Neural progenitor cell (in vitro differentiated cells): ENCODE measurements around the gene ADISSP. TPM values are rescaled to one million over a fixed set of nuclear protein-coding genes. Genes with fewer than 3 reads are reported as not detected.

Experiments used
- DNase-seq: peaks from one replicate; pipeline ENCODE4 v3.0.0-alpha.2; 2016; ENCODE audit warnings: low spot score
- H2AFZ ChIP-seq: fragments of 200-600 bp; sonication (generic); replicated peaks from 2 replicates; pipeline ENCODE4 v1.6.1; 2016; ENCODE audit warnings: antibody characterized with exemption
- H3F3A ChIP-seq: fragments of 200-600 bp; sonication (generic); 2 replicates; pipeline ENCODE4 v1.6.1; 2016; ENCODE audit warnings: antibody characterized with exemption, low read depth
- H3K27ac ChIP-seq: fragments of 200-600 bp; sonication (generic); 2 replicates; pipeline ENCODE4 v1.5.1; 2016; ENCODE audit warnings: mild to moderate bottlenecking
- H3K27me3 ChIP-seq: fragments of 200-600 bp; sonication (generic); 2 replicates; pipeline ENCODE4 v1.6.1; 2016; ENCODE audit warnings: mild to moderate bottlenecking, moderate library complexity
- H3K36me3 ChIP-seq: fragments of 200-600 bp; sonication (generic); 2 replicates; pipeline ENCODE4 v1.5.1; 2016
- H3K4me1 ChIP-seq: fragments of 200-600 bp; sonication (generic); 2 replicates; pipeline ENCODE4 v1.6.1; 2016; ENCODE audit warnings: mixed run types
- H3K4me2 ChIP-seq: fragments of 200-600 bp; sonication (generic); 2 replicates; pipeline ENCODE4 v1.6.1; 2016
- H3K4me3 ChIP-seq: fragments of 200-600 bp; sonication (generic); 2 replicates; pipeline ENCODE4 v1.5.1; 2016
- H3K79me2 ChIP-seq: fragments of 200-600 bp; sonication (generic); 2 replicates; pipeline ENCODE4 v1.6.1; 2016; ENCODE audit warnings: low read depth
- H3K9ac ChIP-seq: fragments of 200-600 bp; sonication (generic); 2 replicates; pipeline ENCODE4 v1.6.1; 2016
- H3K9me3 ChIP-seq: fragments of 200-600 bp; sonication (generic); 2 replicates; pipeline ENCODE4 v1.5.1; 2016; ENCODE audit warnings: low read depth
- H4K20me1 ChIP-seq: fragments of 200-600 bp; sonication (generic); 2 replicates; pipeline ENCODE4 v1.6.1; 2016; ENCODE audit warnings: low read depth
- H3K27ac Mint-ChIP-seq: 3 replicates; pipeline ENCODE4 v1.8.0; 2021; ENCODE audit warnings: mixed read lengths
- H3K27me3 Mint-ChIP-seq: 2 replicates; pipeline ENCODE4 v1.8.0; 2022; ENCODE audit warnings: low read depth, mild to moderate bottlenecking, inconsistent platforms, moderate library complexity, mixed read lengths; ENCODE audit not compliant: insufficient read depth
- H3K36me3 Mint-ChIP-seq: 3 replicates; pipeline ENCODE4 v1.8.0; 2021; ENCODE audit warnings: mixed read lengths
- H3K4me1 Mint-ChIP-seq: 3 replicates; pipeline ENCODE4 v1.8.0; 2021; ENCODE audit warnings: mixed read lengths
- H3K4me3 Mint-ChIP-seq: 3 replicates; pipeline ENCODE4 v1.8.0; 2021; ENCODE audit warnings: mild to moderate bottlenecking, moderate library complexity, mixed read lengths
- H3K9me3 Mint-ChIP-seq: 3 replicates; pipeline ENCODE4 v1.8.0; 2020; ENCODE audit warnings: mixed read lengths
- EZH2 ChIP-seq: fragments of 200-600 bp; sonication (generic); IDR thresholded peaks from 2 replicates; pipeline ENCODE4 v1.6.1; 2017; ENCODE audit warnings: antibody characterized with exemption, mild to moderate bottlenecking, moderate library complexity
- EZH2phosphoT487 ChIP-seq: fragments of 200-600 bp; sonication (generic); IDR thresholded peaks from 2 replicates; pipeline ENCODE4 v1.6.1; 2017; ENCODE audit warnings: antibody characterized with exemption
- total RNA-seq: library from RNA; depleted of rRNA; stranded (reverse); fragments of >200 nt; gene quantifications from 2 replicates; pipeline ENCODE4 v1.2.3, GENCODE V29; 2015; ENCODE audit warnings: low replicate concordance
- TF ChIP-seq, protein P1 (sequence below): fragments of 200-600 bp; sonication (generic); IDR thresholded peaks from 2 replicates; pipeline ENCODE4 v1.5.1; 2017; ENCODE audit warnings: antibody characterized with exemption, mild to moderate bottlenecking

ADISSP gene
- total RNA-seq, 1 donor from 2014 or later: 17.6 TPM

DNA sequence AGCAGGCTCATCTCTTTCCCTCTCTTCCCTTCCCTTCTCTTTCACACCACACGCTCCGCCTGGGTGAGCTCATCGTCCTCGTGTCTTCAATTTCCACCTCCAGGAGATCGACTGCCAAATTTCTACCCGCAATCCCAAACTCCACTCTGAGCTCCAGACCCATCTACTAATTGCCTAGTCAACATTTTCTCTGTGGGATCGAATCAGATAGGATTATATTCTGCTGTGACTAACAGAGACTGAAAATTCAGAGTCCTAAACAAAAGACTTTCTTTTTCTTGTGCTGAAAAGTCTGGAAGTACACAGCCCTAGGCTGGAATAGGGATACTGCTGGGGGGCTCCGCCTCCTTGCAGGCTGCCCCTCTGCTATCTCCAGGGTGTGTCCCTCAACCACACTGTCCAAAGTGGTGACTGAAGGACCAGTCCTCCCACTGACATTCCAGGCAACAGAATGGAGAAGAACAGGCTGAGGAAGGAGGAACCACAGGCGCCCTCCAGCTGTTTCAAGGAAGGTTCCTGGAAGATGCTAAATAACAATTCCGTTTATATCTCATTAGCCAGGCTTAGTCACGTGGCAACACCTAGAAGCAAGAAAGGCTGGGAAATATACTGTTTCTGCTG, 40.0 kb downstream of the ADISSP start:
- Mint-ChIP-seq H3K4me3 (no peak overlapping the region), H3K27ac (no peak overlapping the region), H3K27me3 (peaks cover 22% of the 10 kb centered on the region), H3K9me3 (no peaks in the 10 kb centered on the region), H3K4me1 (peaks cover 25% of the 10 kb centered on the region), H3K36me3 (no peaks in the 10 kb centered on the region)
- Histone ChIP-seq H2AFZ (peak overlapping the region; percentile 57), H3K27ac (no peak overlapping the region), H3F3A (peaks cover 8% of the 10 kb centered on the region), H3K4me2 (no peak overlapping the region), H3K9ac (no peak overlapping the region), H3K4me1 (peaks cover 9% of the 10 kb centered on the region), H3K79me2 (no peaks in the 10 kb centered on the region), H3K4me3 (no peak overlapping the region), H3K36me3 (no peaks in the 10 kb centered on the region), H3K9me3 (no peaks in the 10 kb centered on the region), H4K20me1 (no peaks in the 10 kb centered on the region), H3K27me3 (peaks cover 44% of the 10 kb centered on the region)
- DNase-seq: no peak
- TF ChIP-seq, protein P1, sequence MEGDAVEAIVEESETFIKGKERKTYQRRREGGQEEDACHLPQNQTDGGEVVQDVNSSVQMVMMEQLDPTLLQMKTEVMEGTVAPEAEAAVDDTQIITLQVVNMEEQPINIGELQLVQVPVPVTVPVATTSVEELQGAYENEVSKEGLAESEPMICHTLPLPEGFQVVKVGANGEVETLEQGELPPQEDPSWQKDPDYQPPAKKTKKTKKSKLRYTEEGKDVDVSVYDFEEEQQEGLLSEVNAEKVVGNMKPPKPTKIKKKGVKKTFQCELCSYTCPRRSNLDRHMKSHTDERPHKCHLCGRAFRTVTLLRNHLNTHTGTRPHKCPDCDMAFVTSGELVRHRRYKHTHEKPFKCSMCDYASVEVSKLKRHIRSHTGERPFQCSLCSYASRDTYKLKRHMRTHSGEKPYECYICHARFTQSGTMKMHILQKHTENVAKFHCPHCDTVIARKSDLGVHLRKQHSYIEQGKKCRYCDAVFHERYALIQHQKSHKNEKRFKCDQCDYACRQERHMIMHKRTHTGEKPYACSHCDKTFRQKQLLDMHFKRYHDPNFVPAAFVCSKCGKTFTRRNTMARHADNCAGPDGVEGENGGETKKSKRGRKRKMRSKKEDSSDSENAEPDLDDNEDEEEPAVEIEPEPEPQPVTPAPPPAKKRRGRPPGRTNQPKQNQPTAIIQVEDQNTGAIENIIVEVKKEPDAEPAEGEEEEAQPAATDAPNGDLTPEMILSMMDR: no peak
- TF ChIP-seq EZH2phosphoT487 (no peak), EZH2 (no peak)

DNA sequence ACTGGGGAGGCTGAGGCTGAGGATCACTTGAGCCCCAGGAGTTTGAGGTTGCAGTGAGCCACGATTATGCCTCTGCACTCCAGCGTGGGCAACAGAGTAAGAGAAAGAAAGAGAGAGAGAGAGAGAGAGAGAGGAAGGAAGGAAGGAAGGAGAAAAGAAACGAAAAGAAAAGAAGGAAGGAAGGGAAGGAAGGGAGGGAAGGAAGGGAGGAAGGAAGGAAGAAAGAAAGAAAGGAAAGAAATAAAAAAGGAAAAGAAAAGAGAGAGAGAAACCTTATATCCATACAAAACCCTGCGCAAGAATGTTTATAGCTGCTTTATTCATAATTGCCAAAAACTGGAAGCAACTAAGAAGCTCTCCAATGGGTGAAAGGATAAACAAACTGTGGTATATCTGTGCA, 43.2 kb downstream of the ADISSP start:
- H3K79me2 ChIP-seq: no peaks in the 10 kb centered on the region
- no peaks in the 10 kb centered on the region for H4K20me1 ChIP-seq
- H3K9me3 Mint-ChIP-seq: no peaks in the 10 kb centered on the region
- H3K36me3 ChIP-seq: no peaks in the 10 kb centered on the region
- H3K27ac Mint-ChIP-seq: no peak overlapping the region
- no peak overlapping the region for H2AFZ ChIP-seq
- no peak for DNase-seq
- no peaks in the 10 kb centered on the region for H3F3A ChIP-seq
- H3K4me3 Mint-ChIP-seq: no peak overlapping the region
- no peaks in the 10 kb centered on the region for H3K9me3 ChIP-seq
- H3K4me2 ChIP-seq: no peak overlapping the region
- peaks cover 9% of the 10 kb centered on the region for H3K4me1 Mint-ChIP-seq
- peaks cover 9% of the 10 kb centered on the region for H3K4me1 ChIP-seq
- H3K4me3 ChIP-seq: no peak overlapping the region
- TF ChIP-seq EZH2phosphoT487: no peak
- TF ChIP-seq EZH2: no peak
- TF ChIP-seq, protein P1: no peak
- H3K27me3 ChIP-seq: peaks cover 29% of the 10 kb centered on the region
- no peaks in the 10 kb centered on the region for H3K36me3 Mint-ChIP-seq
- no peak overlapping the region for H3K27ac ChIP-seq
- peaks cover 18% of the 10 kb centered on the region for H3K27me3 Mint-ChIP-seq
- H3K9ac ChIP-seq: no peak overlapping the region

DNA sequence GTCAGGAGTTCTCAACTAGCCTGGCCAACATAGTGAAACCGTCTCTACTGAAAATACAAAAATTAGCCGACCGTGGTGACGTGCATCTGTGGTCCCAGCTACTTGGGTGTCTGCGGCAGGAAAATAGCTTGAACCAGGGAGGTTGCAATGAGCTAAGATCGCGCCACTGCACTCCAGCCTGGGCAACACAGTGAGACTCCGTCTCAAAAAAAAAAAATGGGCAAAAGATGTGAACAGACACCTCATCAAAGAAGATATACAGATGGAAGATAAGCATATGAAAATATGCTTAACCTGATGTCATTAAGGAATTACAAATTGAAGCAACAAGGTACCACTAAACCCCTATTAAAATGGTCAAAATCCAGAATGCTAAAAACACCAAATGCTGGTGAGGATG, 44.3 kb downstream of the ADISSP start:
- H3K27ac ChIP-seq: no peak overlapping the region
- peaks cover 9% of the 10 kb centered on the region for H3K4me1 Mint-ChIP-seq
- H4K20me1 ChIP-seq: no peaks in the 10 kb centered on the region
- H3K36me3 Mint-ChIP-seq: no peaks in the 10 kb centered on the region
- peaks cover 16% of the 10 kb centered on the region for H3K27me3 Mint-ChIP-seq
- peaks cover 24% of the 10 kb centered on the region for H3K27me3 ChIP-seq
- no peaks in the 10 kb centered on the region for H3F3A ChIP-seq
- no peaks in the 10 kb centered on the region for H3K9me3 ChIP-seq
- H3K4me1 ChIP-seq: peaks cover 9% of the 10 kb centered on the region
- no peaks in the 10 kb centered on the region for H3K9me3 Mint-ChIP-seq
- no peaks in the 10 kb centered on the region for H3K36me3 ChIP-seq
- TF ChIP-seq EZH2phosphoT487: no peak
- TF ChIP-seq, protein P1: no peak
- no peak overlapping the region for H2AFZ ChIP-seq
- H3K4me3 ChIP-seq: no peak overlapping the region
- H3K27ac Mint-ChIP-seq: no peak overlapping the region
- H3K4me3 Mint-ChIP-seq: no peak overlapping the region
- H3K79me2 ChIP-seq: no peaks in the 10 kb centered on the region
- no peak overlapping the region for H3K4me2 ChIP-seq
- no peak overlapping the region for H3K9ac ChIP-seq
- DNase-seq: no peak
